CD4-positive, alpha-beta T cell (primary cell): ENCODE data around the gene LGALS14. TPM values are rescaled to one million over a fixed set of nuclear protein-coding genes. Genes with fewer than 3 reads are reported as not detected.

Source experiments
- ATAC-seq: fragments of 200-7000 bp; cut with Tn5 transposase; one replicate; pipeline ENCODE4 v1.10.0; 2022; ENCODE audit warnings: mild to moderate bottlenecking; ENCODE audit not compliant: poor library complexity
- CTCF ChIA-PET: fragments of 350-600 bp; sonication (Branson Sonifier 250); formaldehyde crosslinking; loops from one replicate; lab custom pipeline; 2021; ENCODE audit warnings: antibody characterized with exemption, inconsistent platforms; lab: Charles Lee
- POLR2A ChIA-PET: fragments of 350-600 bp; sonication (Branson Sonifier 250); formaldehyde crosslinking; loops from one replicate; lab custom pipeline; 2021; ENCODE audit warnings: antibody characterized with exemption, inconsistent platforms; lab: Charles Lee
- DNase-seq, 14 experiments: peaks; one replicate each; pipeline ENCODE4 v3.0.0-alpha.2; 2013 to 2020; ENCODE audit warnings: mixed read lengths in 2 of 14
- H3K27ac ChIP-seq, 2 donors: one replicate each; pipeline versions ENCODE4 v1.5.1 to v1.7.0; 2013; ENCODE audit warnings: low read length in 2 of 2, low read depth in 1 of 2, mild to moderate bottlenecking in 1 of 2
- H3K27me3 ChIP-seq, 2 experiments: 1 replicate in 1 of 2; 2 replicates in 1 of 2; pipeline versions ENCODE4 v1.6.1 to v1.7.0; 2013; ENCODE audit warnings: low read length in 2 of 2, control low read depth in 1 of 2, mild to moderate bottlenecking in 1 of 2, moderate library complexity in 1 of 2; ENCODE audit not compliant: insufficient read depth in 2 of 2, control insufficient read depth in 1 of 2
- H3K36me3 ChIP-seq: one replicate; pipeline ENCODE4 v1.6.1; 2013; ENCODE audit warnings: low read length, control low read depth; ENCODE audit not compliant: insufficient read depth
- H3K4me1 ChIP-seq: one replicate; pipeline ENCODE4 v1.6.1; 2013; ENCODE audit warnings: low read length, control low read depth; ENCODE audit not compliant: insufficient read depth
- H3K4me3 ChIP-seq: one replicate; pipeline ENCODE4 v1.5.1; 2013; ENCODE audit warnings: mild to moderate bottlenecking, low read length, moderate library complexity
- H3K9me3 ChIP-seq, 2 experiments: 1 replicate in 1 of 2; 2 replicates in 1 of 2; pipeline versions ENCODE4 v1.6.1 to v1.7.0; 2013; ENCODE audit warnings: low read length in 2 of 2, mild to moderate bottlenecking in 2 of 2, control low read depth in 1 of 2, moderate library complexity in 1 of 2; ENCODE audit not compliant: control insufficient read depth in 1 of 2, insufficient read depth in 1 of 2
- H3K27ac Mint-ChIP-seq: one replicate; pipeline ENCODE4 v1.8.0; 2020; ENCODE audit warnings: mixed read lengths
- H3K27me3 Mint-ChIP-seq: one replicate; pipeline ENCODE4 v1.8.0; 2021; ENCODE audit warnings: mixed read lengths
- H3K36me3 Mint-ChIP-seq: one replicate; pipeline ENCODE4 v1.8.0; 2021; ENCODE audit warnings: low read depth, mixed read lengths
- H3K4me1 Mint-ChIP-seq: one replicate; pipeline ENCODE4 v1.8.0; 2021; ENCODE audit warnings: low read depth, mixed read lengths
- H3K4me3 Mint-ChIP-seq: one replicate; pipeline ENCODE4 v1.8.0; 2020; ENCODE audit warnings: mild to moderate bottlenecking, mixed read lengths
- H3K9me3 Mint-ChIP-seq: one replicate; pipeline ENCODE4 v1.8.0; 2020; ENCODE audit warnings: mixed read lengths
- CTCF ChIP-seq: fragments of 200-600 bp; IDR thresholded peaks from one replicate; pipeline ENCODE4 v1.8.0; 2022; ENCODE audit warnings: antibody characterized with exemption, mild to moderate bottlenecking
- intact Hi-C, 2 experiments: fragments of 100-400 bp; cut with DNase I in 1 of 2; cut with micrococcal nuclease in 1 of 2; formaldehyde crosslinking; loops; one replicate each; pipeline versions ENCODE4 v1.15.1 to v1.9.0; 2023 to 2025; cut with DNase I, micrococcal nuclease
- total RNA-seq, 174 experiments: library from RNA in 2 of 174; stranded (reverse) in 2 of 174; gene quantifications; one replicate each; pipeline ENCODE4 v1.2.3 and lab custom pipeline; 2021 to 2026

The LGALS14 gene
- total RNA-seq, 2 experiments from 2014 or later: not detected

- H3K27ac ChIP-seq: no peak overlapping the region
- POLR2A ChIA-PET: no interaction called here
- H3K9me3 ChIP-seq: peaks cover 0 to 6% of the 10 kb centered on the region in 2 experiments
- TF ChIP-seq CTCF: no peak
- CTCF ChIA-PET: no interaction called here
- H3K27me3 Mint-ChIP-seq: peaks cover 44% of the 10 kb centered on the region
- no peaks in the 10 kb centered on the region for H3K4me1 Mint-ChIP-seq
- no peak overlapping the region for H3K4me3 ChIP-seq
- intact Hi-C loops: no loop called here
- H3K9me3 Mint-ChIP-seq: peaks cover 2% of the 10 kb centered on the region
- H3K4me3 Mint-ChIP-seq: no peak overlapping the region
- no peaks in the 10 kb centered on the region for H3K36me3 Mint-ChIP-seq
- no peak overlapping the region for H3K27ac Mint-ChIP-seq
- no peak for ATAC-seq
- peaks cover 0 to 5% of the 10 kb centered on the region in 2 experiments for H3K27me3 ChIP-seq
- DNase-seq: no peak
- H3K36me3 ChIP-seq: no peaks in the 10 kb centered on the region
- H3K4me1 ChIP-seq: no peaks in the 10 kb centered on the region
These were observed 11.5 kb upstream of the LGALS14 start for GRCh38 chr19:39692822-39693221.

- ChIA-PET CTCF (no interaction called here), POLR2A (no interaction called here)
- H3K4me1 Mint-ChIP-seq: no peaks in the 10 kb centered on the region
These were observed 8.5 kb upstream of the LGALS14 start for GRCh38 chr19:39695759-39696158.

GRCh38 chr19:39696387-39696786 is 7.9 kb upstream of the LGALS14 start:
- no peak for TF ChIP-seq CTCF
- no peaks in the 10 kb centered on the region for H3K9me3 Mint-ChIP-seq
- POLR2A ChIA-PET: no interaction called here
- DNase-seq: no peak
- Histone ChIP-seq H3K36me3 (no peaks in the 10 kb centered on the region), H3K27ac (no peak overlapping the region), H3K4me3 (no peak overlapping the region), H3K4me1 (no peaks in the 10 kb centered on the region), H3K27me3 (peaks cover 0 to 8% of the 10 kb centered on the region in 2 experiments), H3K9me3 (no peaks in the 10 kb centered on the region)
- no peaks in the 10 kb centered on the region for H3K4me1 Mint-ChIP-seq
- H3K27me3 Mint-ChIP-seq: peaks cover 61% of the 10 kb centered on the region
- intact Hi-C loops: no loop called here
- no peak overlapping the region for H3K27ac Mint-ChIP-seq
- no peaks in the 10 kb centered on the region for H3K36me3 Mint-ChIP-seq
- H3K4me3 Mint-ChIP-seq: no peak overlapping the region
- ATAC-seq: no peak
- CTCF ChIA-PET: no interaction called here

More at GRCh38 chr19:39695759-39696158, 8.5 kb upstream of the LGALS14 start:
- TF ChIP-seq CTCF: no peak
- intact Hi-C loops: no loop called here
- Histone ChIP-seq H3K36me3 (no peaks in the 10 kb centered on the region), H3K9me3 (no peaks in the 10 kb centered on the region), H3K4me3 (no peak overlapping the region), H3K27me3 (peaks cover 0 to 5% of the 10 kb centered on the region in 2 experiments), H3K27ac (no peak overlapping the region), H3K4me1 (no peaks in the 10 kb centered on the region)
- DNase-seq: no peak
- ATAC-seq: no peak
- Mint-ChIP-seq H3K4me3 (no peak overlapping the region), H3K27me3 (peaks cover 59% of the 10 kb centered on the region), H3K36me3 (no peaks in the 10 kb centered on the region), H3K27ac (no peak overlapping the region), H3K9me3 (no peaks in the 10 kb centered on the region)
